ENCODE results near the gene C6orf120. TPM values are rescaled to one million over a fixed set of nuclear protein-coding genes. Genes with fewer than 3 reads are reported as not detected.

The C6orf120 gene
- total RNA-seq, 2 donors from 2014 or later, result 25.2 to 32.7 TPM

Other genes starting within 250 kb of the C6orf120 start
- 10 to 100 TPM; 33.4 to 46.9 TPM for gene WDR27, start 97 bp upstream of the C6orf120 start, total RNA-seq
- gene PHF10, start 22.4 kb downstream of the C6orf120 start, total RNA-seq, result 10 to 100 TPM; 29.0 to 29.6 TPM
- gene DYNLT2, start 49.4 kb downstream of the C6orf120 start, total RNA-seq, result 1 to 10 TPM; 1.3 to 1.6 TPM
- gene ERMARD, start 49.5 kb downstream of the C6orf120 start, total RNA-seq, result 10 to 100 TPM; 15.3 to 16.9 TPM